GM23248 (cell line): ENCODE measurements around the gene MACROD2.

Experiments used
- EZH2 ChIP-seq: fragments of 200-600 bp; sonication (generic); IDR thresholded peaks from 2 replicates; pipeline ENCODE4 v1.6.1; 2018; ENCODE audit warnings: antibody characterized with exemption, mild to moderate bottlenecking; ENCODE audit not compliant: insufficient read depth, poor library complexity, severe bottlenecking
- EZH2phosphoT487 ChIP-seq: fragments of 200-600 bp; sonication (generic); IDR thresholded peaks from 2 replicates; pipeline ENCODE4 v1.6.1; 2018; ENCODE audit warnings: antibody characterized with exemption, moderate library complexity, mild to moderate bottlenecking, low read depth; ENCODE audit not compliant: insufficient read depth

- no peak for TF ChIP-seq EZH2
- TF ChIP-seq EZH2phosphoT487 = no peak
Observed at GRCh38 chr20:15235471-15236198, 1240.3 kb downstream of the MACROD2 start.
